CD4-positive, alpha-beta T cell (primary cell): ENCODE results near the gene PSME1. TPM values are rescaled to one million over a fixed set of nuclear protein-coding genes. Genes with fewer than 3 reads are reported as not detected.

Source experiments
- ATAC-seq: fragments of 200-7000 bp; cut with Tn5 transposase; one replicate; pipeline ENCODE4 v1.10.0; 2022; ENCODE audit warnings: mild to moderate bottlenecking; ENCODE audit not compliant: poor library complexity
- CTCF ChIA-PET: fragments of 350-600 bp; sonication (Branson Sonifier 250); formaldehyde crosslinking; loops from one replicate; lab custom pipeline; 2021; ENCODE audit warnings: antibody characterized with exemption, inconsistent platforms; lab: Charles Lee
- POLR2A ChIA-PET: fragments of 350-600 bp; sonication (Branson Sonifier 250); formaldehyde crosslinking; loops from one replicate; lab custom pipeline; 2021; ENCODE audit warnings: antibody characterized with exemption, inconsistent platforms; lab: Charles Lee
- DNase-seq, 14 experiments: peaks; one replicate each; pipeline ENCODE4 v3.0.0-alpha.2; 2013 to 2020; ENCODE audit warnings: mixed read lengths in 2 of 14
- H3K27ac ChIP-seq, 2 donors: one replicate each; pipeline versions ENCODE4 v1.5.1 to v1.7.0; 2013; ENCODE audit warnings: low read length in 2 of 2, low read depth in 1 of 2, mild to moderate bottlenecking in 1 of 2
- H3K27me3 ChIP-seq, 2 experiments: 1 replicate in 1 of 2; 2 replicates in 1 of 2; pipeline versions ENCODE4 v1.6.1 to v1.7.0; 2013; ENCODE audit warnings: low read length in 2 of 2, control low read depth in 1 of 2, mild to moderate bottlenecking in 1 of 2, moderate library complexity in 1 of 2; ENCODE audit not compliant: insufficient read depth in 2 of 2, control insufficient read depth in 1 of 2
- H3K36me3 ChIP-seq: one replicate; pipeline ENCODE4 v1.6.1; 2013; ENCODE audit warnings: low read length, control low read depth; ENCODE audit not compliant: insufficient read depth
- H3K4me1 ChIP-seq: one replicate; pipeline ENCODE4 v1.6.1; 2013; ENCODE audit warnings: low read length, control low read depth; ENCODE audit not compliant: insufficient read depth
- H3K4me3 ChIP-seq: one replicate; pipeline ENCODE4 v1.5.1; 2013; ENCODE audit warnings: mild to moderate bottlenecking, low read length, moderate library complexity
- H3K9me3 ChIP-seq, 2 experiments: 1 replicate in 1 of 2; 2 replicates in 1 of 2; pipeline versions ENCODE4 v1.6.1 to v1.7.0; 2013; ENCODE audit warnings: low read length in 2 of 2, mild to moderate bottlenecking in 2 of 2, control low read depth in 1 of 2, moderate library complexity in 1 of 2; ENCODE audit not compliant: control insufficient read depth in 1 of 2, insufficient read depth in 1 of 2
- H3K27ac Mint-ChIP-seq: one replicate; pipeline ENCODE4 v1.8.0; 2020; ENCODE audit warnings: mixed read lengths
- H3K27me3 Mint-ChIP-seq: one replicate; pipeline ENCODE4 v1.8.0; 2021; ENCODE audit warnings: mixed read lengths
- H3K36me3 Mint-ChIP-seq: one replicate; pipeline ENCODE4 v1.8.0; 2021; ENCODE audit warnings: low read depth, mixed read lengths
- H3K4me1 Mint-ChIP-seq: one replicate; pipeline ENCODE4 v1.8.0; 2021; ENCODE audit warnings: low read depth, mixed read lengths
- H3K4me3 Mint-ChIP-seq: one replicate; pipeline ENCODE4 v1.8.0; 2020; ENCODE audit warnings: mild to moderate bottlenecking, mixed read lengths
- H3K9me3 Mint-ChIP-seq: one replicate; pipeline ENCODE4 v1.8.0; 2020; ENCODE audit warnings: mixed read lengths
- CTCF ChIP-seq: fragments of 200-600 bp; IDR thresholded peaks from one replicate; pipeline ENCODE4 v1.8.0; 2022; ENCODE audit warnings: antibody characterized with exemption, mild to moderate bottlenecking
- intact Hi-C, 2 experiments: fragments of 100-400 bp; cut with DNase I in 1 of 2; cut with micrococcal nuclease in 1 of 2; formaldehyde crosslinking; loops; one replicate each; pipeline versions ENCODE4 v1.15.1 to v1.9.0; 2023 to 2025; cut with DNase I, micrococcal nuclease
- total RNA-seq, 174 experiments: library from RNA in 2 of 174; stranded (reverse) in 2 of 174; gene quantifications; one replicate each; pipeline ENCODE4 v1.2.3 and lab custom pipeline; 2021 to 2026

Gene PSME1
- total RNA-seq, 2 experiments from 2014 or later = 166 to 171 TPM

GRCh38 chr14:24181371-24182077 lies 45.5 kb downstream of the PSME1 start:
- Histone ChIP-seq H3K36me3 (peaks cover 98% of the 10 kb centered on the region), H3K27ac (no peak overlapping the region), H3K4me3 (no peak overlapping the region), H3K27me3 (no peaks in the 10 kb centered on the region), H3K9me3 (no peaks in the 10 kb centered on the region), H3K4me1 (peaks cover 3% of the 10 kb centered on the region)
- no peak overlapping the region for H3K4me3 Mint-ChIP-seq
- H3K4me1 Mint-ChIP-seq = no peaks in the 10 kb centered on the region
- peak; percentile 7 for ATAC-seq
- ChIA-PET CTCF (no interaction called here), POLR2A (interaction anchor here (1.3 to 1.4 kb wide), 2 partner anchors 11 to 20 kb away, joined by 4 read pairs; partner anchors contain the start of gene IRF9)
- intact Hi-C loops = no loop called here
- H3K27ac Mint-ChIP-seq = peak overlapping the region; percentile 42
- no peaks in the 10 kb centered on the region for H3K9me3 Mint-ChIP-seq
- no peak for TF ChIP-seq CTCF
- no peak for DNase-seq
- H3K36me3 Mint-ChIP-seq = peaks cover 86% of the 10 kb centered on the region
- H3K27me3 Mint-ChIP-seq = no peaks in the 10 kb centered on the region

- CTCF ChIA-PET = no interaction called here
These were observed 46.3 kb downstream of the PSME1 start for GRCh38 chr14:24182110-24182882.

GRCh38 chr14:24183014-24183481 lies 47.1 kb downstream of the PSME1 start:
- no peak overlapping the region for H3K4me3 ChIP-seq
- H3K27me3 ChIP-seq = no peaks in the 10 kb centered on the region
- no peak for TF ChIP-seq CTCF
- H3K27ac ChIP-seq = no peak overlapping the region
- DNase-seq (no peak), ATAC-seq (no peak)
- H3K36me3 ChIP-seq = peaks cover 89% of the 10 kb centered on the region
- peaks cover 12% of the 10 kb centered on the region for H3K4me1 Mint-ChIP-seq
- peaks cover 78% of the 10 kb centered on the region for H3K36me3 Mint-ChIP-seq
- H3K4me3 Mint-ChIP-seq = no peak overlapping the region
- no peaks in the 10 kb centered on the region for H3K9me3 Mint-ChIP-seq
- intact Hi-C loops = no loop called here
- CTCF ChIA-PET = no interaction called here
- no peaks in the 10 kb centered on the region for H3K27me3 Mint-ChIP-seq
- peaks cover 18% of the 10 kb centered on the region for H3K4me1 ChIP-seq
- POLR2A ChIA-PET = interaction anchor here (1.1 kb wide), 2 partner anchors 13 to 22 kb away, joined by 3 read pairs; partner anchors contain the start of gene TM9SF1
- H3K9me3 ChIP-seq = no peaks in the 10 kb centered on the region
- no peak overlapping the region for H3K27ac Mint-ChIP-seq

More at GRCh38 chr14:24182110-24182882, 46.3 kb downstream of the PSME1 start:
- no peak for ATAC-seq
- H3K4me3 Mint-ChIP-seq = no peak overlapping the region
- peaks cover 83% of the 10 kb centered on the region for H3K36me3 Mint-ChIP-seq
- Histone ChIP-seq H3K27ac (no peak overlapping the region), H3K27me3 (no peaks in the 10 kb centered on the region), H3K4me1 (peaks cover 11% of the 10 kb centered on the region), H3K4me3 (no peak overlapping the region), H3K36me3 (peaks cover 96% of the 10 kb centered on the region), H3K9me3 (no peaks in the 10 kb centered on the region)
- POLR2A ChIA-PET = interaction anchor here (1.1 kb wide), 2 partner anchors 13 to 22 kb away, joined by 3 read pairs; partner anchors contain the start of gene TM9SF1
- no peak for DNase-seq
- no peaks in the 10 kb centered on the region for H3K27me3 Mint-ChIP-seq
- H3K4me1 Mint-ChIP-seq = peaks cover 4% of the 10 kb centered on the region
- H3K27ac Mint-ChIP-seq = peak overlapping the region; percentile 42
- intact Hi-C loops = no loop called here
- H3K9me3 Mint-ChIP-seq = no peaks in the 10 kb centered on the region
- TF ChIP-seq CTCF = no peak
